Measurements from ENCODE around the gene PRR15L.
"Not testable (repeated sequence)": the region's sequence is repeated elsewhere in the genome, so short reads cannot be mapped to it uniquely, and the experiment has no call there.

Gene PRR15L

GRCh38 chr17:47957591-47958490, at the start of gene PRR15L:
TSS of gene PRR15L (minus strand) at chr17:47957883. CDS start at chr17:47953234, 4,649 bp downstream.
- FAIRE-seq (no peak), DNase-seq (ENCODE audit: extremely low spot score, insufficient read length, low read depth) (no peak)

- FAIRE-seq: no peak
- DNase-seq (ENCODE audit: extremely low spot score, insufficient read length, low read depth): no peak
These were observed 49.4 kb upstream of the PRR15L start for GRCh38 chr17:48006936-48007709.

GRCh38 chr17:48004983-48005382, 47.3 kb upstream of the PRR15L start:
- FAIRE-seq: no peak
- no peak for DNase-seq (ENCODE audit: extremely low spot score, insufficient read length, low read depth)

DNA sequence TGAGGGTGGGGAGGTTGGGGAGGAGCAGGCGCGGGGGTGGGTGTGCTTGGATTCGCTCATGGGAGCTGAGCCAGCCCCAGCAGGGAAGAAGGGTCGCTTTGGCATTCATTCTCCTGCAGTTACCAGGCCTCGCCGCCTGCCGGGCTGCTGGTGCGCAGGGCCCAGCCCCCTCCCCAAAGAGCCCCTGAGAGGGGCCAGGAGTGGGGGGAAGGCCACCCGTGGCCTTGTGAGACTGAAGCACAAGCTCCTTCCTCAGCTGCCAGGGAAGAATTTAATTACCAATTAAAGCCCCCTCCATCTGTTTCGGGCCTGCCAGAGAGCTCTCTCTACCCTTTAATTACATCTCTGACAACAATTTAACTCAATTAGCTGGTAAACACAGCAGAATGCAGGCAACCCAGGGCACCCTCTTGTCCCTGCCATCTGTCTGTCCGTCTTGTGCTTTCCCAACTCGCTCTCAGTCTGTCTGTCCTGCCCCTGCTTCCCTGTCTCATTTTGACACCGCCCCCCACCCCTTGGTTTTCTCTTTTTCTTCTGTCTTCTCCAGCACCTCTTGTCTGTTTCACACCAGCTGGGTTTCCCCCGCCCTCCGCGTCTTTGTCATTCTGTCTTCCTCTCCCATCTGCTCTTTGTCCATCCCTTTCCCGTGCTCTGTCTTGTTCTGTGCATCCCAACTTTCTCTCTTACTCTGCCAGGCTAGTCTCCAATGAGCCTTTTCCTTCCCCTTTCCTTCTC, 45.9 kb upstream of the PRR15L start:
- no peak for DNase-seq (ENCODE audit: extremely low spot score, insufficient read length, low read depth)

GRCh38 chr17:48002916-48003416, 45.3 kb upstream of the PRR15L start:
- FAIRE-seq (no peak), DNase-seq (ENCODE audit: extremely low spot score, insufficient read length, low read depth) (no peak)

More for the DNA sequence above, 45.9 kb upstream of the PRR15L start:
- no peak for FAIRE-seq

GRCh38 chr17:48002266-48002915, 44.7 kb upstream of the PRR15L start:
- FAIRE-seq: peak; percentile 64
- DNase-seq (ENCODE audit: extremely low spot score, insufficient read length, low read depth): no peak

DNA sequence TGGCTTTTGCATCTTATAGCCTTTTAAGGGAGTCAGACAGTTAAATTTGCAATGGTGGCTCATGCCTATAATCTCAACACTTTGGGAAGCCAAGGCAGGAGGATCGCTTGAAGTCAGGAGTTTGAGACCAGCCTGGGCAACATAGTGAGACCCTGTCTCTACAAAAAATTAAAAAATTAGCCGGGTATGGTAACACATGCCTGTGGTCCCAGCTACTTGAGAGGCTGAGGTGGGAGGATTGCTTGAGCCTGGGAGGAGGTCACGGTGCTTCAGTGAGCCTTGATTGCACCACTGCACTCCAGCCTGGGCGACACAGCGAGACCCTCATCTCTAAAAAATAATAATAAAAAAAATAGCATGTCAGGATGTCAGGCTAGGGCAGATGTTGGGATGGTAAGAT, 44.0 kb upstream of the PRR15L start:
- not testable (repeated sequence) for FAIRE-seq; DNase-seq (ENCODE audit: extremely low spot score, insufficient read length, low read depth)

DNA sequence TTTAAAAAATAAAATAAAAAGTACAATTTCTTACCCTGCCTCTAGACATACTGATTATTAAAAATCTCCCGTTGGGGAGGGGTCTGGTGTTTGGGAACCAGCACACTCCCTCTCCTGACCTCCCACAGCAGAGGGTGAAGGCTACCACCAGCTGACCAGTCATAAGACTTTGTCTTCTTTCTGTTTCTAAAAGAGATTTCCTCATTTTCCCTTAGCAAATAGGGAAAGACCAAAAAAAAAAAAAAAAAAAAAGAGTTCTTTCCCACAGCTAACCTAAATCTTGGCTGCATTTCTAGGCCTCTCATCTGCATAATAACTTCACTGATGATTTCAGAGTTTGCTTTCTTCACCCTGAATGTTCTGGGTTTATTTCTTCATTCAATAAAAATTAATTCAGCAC, 43.5 kb upstream of the PRR15L start:
- FAIRE-seq (no peak), DNase-seq (ENCODE audit: extremely low spot score, insufficient read length, low read depth) (no peak)

DNA sequence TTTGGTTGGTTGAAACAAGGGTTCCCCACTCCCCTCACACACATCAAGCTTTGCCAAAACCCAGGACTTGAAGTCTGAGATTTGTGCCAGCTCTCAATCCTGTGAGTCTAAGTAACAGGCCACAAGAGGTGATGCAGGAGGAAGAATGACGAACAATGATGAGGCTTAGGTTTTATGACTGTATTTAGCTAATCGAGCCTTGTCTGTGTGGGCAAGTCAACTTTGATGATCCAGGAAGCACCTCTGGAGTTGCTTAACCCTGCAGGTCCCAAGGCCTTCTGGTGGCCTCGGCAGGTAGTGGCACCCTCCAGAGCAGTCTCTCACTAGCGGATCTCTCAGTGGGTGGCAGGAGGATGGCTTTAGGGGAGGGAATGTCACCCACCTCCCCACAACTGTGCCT, 41.9 kb upstream of the PRR15L start:
- FAIRE-seq: no peak
- no peak for DNase-seq (ENCODE audit: extremely low spot score, insufficient read length, low read depth)

DNA sequence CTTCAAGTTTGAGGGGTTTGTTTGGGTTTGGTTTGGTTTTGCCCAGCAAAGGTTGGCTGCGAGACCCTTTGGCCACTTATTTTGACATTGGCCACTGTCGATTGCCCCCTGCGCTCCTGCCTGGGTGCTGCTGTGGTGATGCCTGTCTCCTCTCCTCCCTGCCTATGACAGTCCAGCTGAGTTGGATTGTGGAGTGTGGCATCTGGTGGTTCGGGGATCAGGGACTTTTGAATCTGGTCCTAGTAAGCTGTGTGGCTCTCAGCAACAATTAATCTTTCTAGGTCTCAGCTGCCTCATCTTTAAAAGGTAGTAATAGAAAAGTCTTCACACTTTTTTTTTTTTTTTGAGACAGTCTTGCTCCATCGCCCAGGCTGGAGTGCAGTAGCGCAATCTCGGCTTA, 40.4 kb upstream of the PRR15L start:
- FAIRE-seq (no peak), DNase-seq (ENCODE audit: extremely low spot score, insufficient read length, low read depth) (no peak)

DNA sequence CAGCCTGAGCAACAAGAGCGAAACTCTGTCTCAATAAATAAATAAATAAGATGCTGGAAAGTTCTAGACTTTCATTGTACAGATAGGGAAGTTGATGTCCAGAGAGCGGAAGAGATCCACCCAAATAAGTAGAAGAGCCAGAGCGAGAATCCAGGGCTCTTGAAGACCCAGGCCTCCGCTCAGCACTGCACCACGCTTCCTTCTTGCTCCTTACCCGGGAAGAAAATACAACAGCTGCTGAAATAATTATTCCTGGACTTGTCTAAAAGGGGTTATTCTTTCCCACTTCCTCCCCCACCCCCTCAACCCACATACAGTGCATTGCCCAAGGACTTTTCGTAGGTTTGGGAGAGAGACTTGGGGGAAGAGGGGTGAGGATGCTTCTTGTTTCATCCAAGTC, 39.9 kb upstream of the PRR15L start:
- FAIRE-seq: no peak
- DNase-seq (ENCODE audit: extremely low spot score, insufficient read length, low read depth): no peak

DNA sequence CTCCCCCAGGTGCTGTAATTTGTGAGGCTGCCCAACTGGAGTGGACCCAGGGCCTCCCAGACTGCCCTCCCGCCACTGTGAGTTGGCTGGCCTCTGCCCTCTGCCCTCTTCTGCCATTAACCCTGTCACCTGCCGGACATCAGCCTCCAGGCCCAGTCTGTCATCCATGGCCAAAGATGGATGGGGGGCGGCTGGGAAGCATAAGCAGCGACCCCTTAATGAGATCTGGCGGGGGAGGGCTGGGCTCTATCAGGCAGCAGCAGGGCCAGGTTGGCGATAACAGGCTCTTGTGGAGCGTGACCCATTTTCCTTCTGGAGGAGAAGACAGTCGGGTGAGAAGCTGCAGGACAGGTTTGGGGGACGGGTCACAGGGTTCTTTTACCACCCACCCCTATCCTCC, 38.5 kb upstream of the PRR15L start:
- DNase-seq (ENCODE audit: extremely low spot score, insufficient read length, low read depth): no peak
- FAIRE-seq: no peak

- DNase-seq (ENCODE audit: extremely low spot score, insufficient read length, low read depth) (no peak), FAIRE-seq (no peak)
These were observed 37.7 kb upstream of the PRR15L start for GRCh38 chr17:47995241-47995935.

DNA sequence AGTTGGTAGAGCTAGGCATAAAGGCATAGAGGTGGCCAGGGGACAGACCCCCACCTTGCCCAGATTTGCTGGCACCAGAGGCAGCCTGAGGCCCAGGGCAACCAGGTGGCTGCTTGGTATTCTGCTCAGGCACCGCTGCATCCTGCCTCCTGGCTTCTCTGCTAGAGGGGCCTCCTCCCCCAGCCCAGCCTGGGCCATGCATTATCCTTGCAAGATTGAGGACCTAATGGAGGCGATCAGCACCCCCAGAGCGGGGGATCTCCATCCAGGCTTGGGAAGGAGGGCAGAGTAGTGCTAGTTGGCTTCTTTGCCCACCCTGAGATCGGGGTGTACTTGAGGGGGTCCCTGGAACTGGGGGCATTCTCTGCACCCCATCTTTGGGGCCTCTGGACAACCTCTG, 37.0 kb upstream of the PRR15L start:
- no peak for FAIRE-seq
- no peak for DNase-seq (ENCODE audit: extremely low spot score, insufficient read length, low read depth)

GRCh38 chr17:47993964-47994363, 36.3 kb upstream of the PRR15L start:
- FAIRE-seq (no peak), DNase-seq (ENCODE audit: extremely low spot score, insufficient read length, low read depth) (no peak)

- DNase-seq (ENCODE audit: extremely low spot score, insufficient read length, low read depth): no peak
- FAIRE-seq: no peak
These were observed 35.4 kb upstream of the PRR15L start for GRCh38 chr17:47993031-47993564.

- FAIRE-seq: no peak
- DNase-seq (ENCODE audit: extremely low spot score, insufficient read length, low read depth): no peak
These were observed 34.5 kb upstream of the PRR15L start for GRCh38 chr17:47992216-47992615.

DNA sequence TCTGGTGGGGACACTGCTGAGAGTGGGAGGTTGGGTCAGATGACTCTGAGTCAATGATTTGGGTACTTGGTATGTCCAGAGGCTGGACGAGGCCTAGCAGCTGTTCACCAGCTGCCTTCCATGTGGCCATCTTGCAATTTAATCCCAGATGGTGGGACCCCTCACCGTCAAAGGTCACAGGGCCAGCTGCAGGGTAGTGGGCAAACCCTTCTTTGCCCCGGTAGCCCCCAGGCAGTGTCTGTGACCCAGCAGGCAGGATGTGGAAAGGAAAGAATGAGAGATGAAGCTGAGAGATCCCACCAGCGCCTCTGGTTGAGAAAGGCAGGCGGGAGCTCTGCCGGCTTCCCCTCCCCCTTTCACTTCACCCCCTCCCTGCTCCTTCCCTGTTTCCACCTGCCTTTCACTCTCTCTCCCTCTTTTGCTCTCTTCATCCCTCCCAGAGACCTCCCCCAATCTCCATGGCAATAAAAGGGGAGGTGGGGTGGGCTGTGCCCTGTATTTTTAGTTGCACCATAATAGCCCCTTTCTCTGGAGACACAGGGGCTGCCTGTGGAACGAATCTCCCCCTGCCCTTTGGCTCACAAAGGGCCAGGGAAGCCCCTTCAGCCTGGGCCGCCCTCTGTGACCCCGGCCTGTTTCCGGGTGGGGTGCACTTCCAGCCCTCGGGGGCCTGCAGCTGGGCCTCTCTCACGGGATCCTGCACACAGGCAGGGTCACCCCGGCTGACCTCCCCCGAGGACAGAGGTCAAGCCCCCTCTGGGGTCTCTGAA, 33.5 kb upstream of the PRR15L start:
- FAIRE-seq: no peak
- no peak for DNase-seq (ENCODE audit: extremely low spot score, insufficient read length, low read depth)

Measured in GM18507 (cell line).